ENCODE measurements around the gene CEP170B. TPM values are rescaled to one million over a fixed set of nuclear protein-coding genes. Genes with fewer than 3 reads are reported as not detected.
A peak's percentile ranks its signal among the peaks of the same experiment; 100 is the strongest.

Gene CEP170B
- 100 to 1,000 TPM in 1 of 5 donors, 10 to 100 TPM in 4; 12.7 to 483 (median 46.1) TPM for total RNA-seq
- polyA plus RNA-seq = 10 to 100 TPM in 2 of 3 donors, 1 to 10 TPM in 1; 9.6 to 15.4 (median 13.2) TPM
- long read RNA-seq, donor 1 = 0 reads
- long read RNA-seq, donor 2 = 0 reads
- long read RNA-seq, donor 3 = 0 reads
- long read RNA-seq, donor 4 = 0 reads
- long read RNA-seq, donor 5 = 0 reads
- long read RNA-seq, donor 6, partial matches to known transcripts = 5 of 5 reads
- long read RNA-seq, donor 6, other reads (novel, unspliced or antisense) = 0 of 5 reads
- long read RNA-seq, donor 7, partial matches to known transcripts = 7 of 7 reads
- long read RNA-seq, donor 7, other reads (novel, unspliced or antisense) = 0 of 7 reads
- long read RNA-seq, donor 8, partial matches to known transcripts = 0 of 1 reads
- long read RNA-seq, donor 8, other reads (novel, unspliced or antisense) = 0 of 1 reads
- long read RNA-seq, donor 9 = 0 reads
- long read RNA-seq, donor 10 = 0 reads

GRCh38 chr14:104865081-104865630 is at the start of gene CEP170B:
CEP170B (plus strand) TSS chr14:104865268; CDS start chr14:104868451, 3,183 bp downstream.
- intact Hi-C loops (cut with DNase I; ENCODE audit: low total_unique reads) = no loop called here
- Histone ChIP-seq H3K27me3 (peaks cover 0 to 34% (median 14%) of the 10 kb centered on the region in 3 donors), H3K9me3 (no peaks in the 10 kb centered on the region), H3K4me3 (peak within 1 kb of the TSS; percentile 70 to 90 (median 79)), H3K4me1 (peaks cover 23 to 46% (median 39%) of the 10 kb centered on the region in 4 donors), H3K36me3 (peaks cover 0 to 21% (median 17%) of the 10 kb centered on the region in 4 donors), H3K27ac (peak within 1 kb of the TSS; percentile 89 to 98 (median 94))
- WGBS, 5 donors = 0 to 1% (median 0%) methylated on average over 9 to 86 of the region's 88 CpGs; no CpG with 5 or more reads in 1 of the 5 donors
- TF ChIP-seq EP300 (IDR thresholded peaks at IDR 0.05) = no peak
- no peak for TF ChIP-seq CTCF (IDR thresholded peaks at IDR 0.05)
- no peak for TF ChIP-seq POLR2AphosphoS5 (IDR thresholded peaks at IDR 0.05)
- no peak for TF ChIP-seq POLR2A (IDR thresholded peaks at IDR 0.05)
- DNase-seq = peak; percentile 68 to 80

- Histone ChIP-seq H3K4me1 (peaks cover 27 to 47% (median 46%) of the 10 kb centered on the region in 4 donors), H3K27me3 (no peaks in the 10 kb centered on the region), H3K4me3 (peak overlapping the region; percentile 73 to 93 (median 86)), H3K36me3 (peaks cover 0 to 5% (median 1%) of the 10 kb centered on the region in 4 donors), H3K9me3 (no peaks in the 10 kb centered on the region), H3K27ac (peak overlapping the region; percentile 93 to 100 (median 95))
- no peak for DNase-seq
- no peak for TF ChIP-seq POLR2AphosphoS5 (IDR thresholded peaks at IDR 0.05)
- no peak for TF ChIP-seq EP300 (IDR thresholded peaks at IDR 0.05)
- no peak for TF ChIP-seq POLR2A (IDR thresholded peaks at IDR 0.05)
- TF ChIP-seq CTCF (IDR thresholded peaks at IDR 0.05) = no peak
- 0 to 3% (median 1%) methylated on average over 1 to 8 of the region's 8 CpGs for WGBS, 5 donors
- intact Hi-C loops (cut with DNase I; ENCODE audit: low total_unique reads) = no loop called here
These were observed 48.5 kb upstream of the CEP170B start for GRCh38 chr14:104816616-104816884.

- peak in 1 of 2 donors; percentile 10 for DNase-seq
- TF ChIP-seq POLR2A (IDR thresholded peaks at IDR 0.05) (no peak), CTCF (IDR thresholded peaks at IDR 0.05) (no peak), POLR2AphosphoS5 (IDR thresholded peaks at IDR 0.05) (no peak), EP300 (IDR thresholded peaks at IDR 0.05) (no peak)
These were observed 46.9 kb upstream of the CEP170B start for GRCh38 chr14:104817930-104818713.

GRCh38 chr14:104818714-104819161 is 46.3 kb upstream of the CEP170B start:
- intact Hi-C loops (cut with DNase I; ENCODE audit: low total_unique reads) = no loop called here
- no peak for TF ChIP-seq CTCF (IDR thresholded peaks at IDR 0.05)
- no peak for TF ChIP-seq POLR2A (IDR thresholded peaks at IDR 0.05)
- TF ChIP-seq EP300 (IDR thresholded peaks at IDR 0.05) = no peak
- TF ChIP-seq POLR2AphosphoS5 (IDR thresholded peaks at IDR 0.05) = no peak
- 85 to 91% (median 88%) methylated on average over 8 to 9 of the region's 9 CpGs for WGBS, 5 donors

More at GRCh38 chr14:104817930-104818713, 46.9 kb upstream of the CEP170B start:
- no peaks in the 10 kb centered on the region for H3K27me3 ChIP-seq
- no peak overlapping the region for H3K27ac ChIP-seq
- peaks cover 27 to 47% (median 46%) of the 10 kb centered on the region in 4 donors for H3K4me1 ChIP-seq
- 83 to 95% (median 92%) methylated on average over 6 to 8 of the region's 8 CpGs for WGBS, 5 donors
- no peaks in the 10 kb centered on the region for H3K9me3 ChIP-seq
- intact Hi-C loops (cut with DNase I; ENCODE audit: low total_unique reads) = no loop called here
- H3K36me3 ChIP-seq = peaks cover 0 to 5% (median 1%) of the 10 kb centered on the region in 4 donors
- H3K4me3 ChIP-seq = no peak overlapping the region

More at GRCh38 chr14:104818714-104819161, 46.3 kb upstream of the CEP170B start:
- Histone ChIP-seq H3K4me1 (peaks cover 27 to 47% (median 44%) of the 10 kb centered on the region in 4 donors), H3K27ac (no peak overlapping the region), H3K4me3 (no peak overlapping the region), H3K9me3 (no peaks in the 10 kb centered on the region), H3K36me3 (peaks cover 0 to 5% (median 1%) of the 10 kb centered on the region in 4 donors), H3K27me3 (no peaks in the 10 kb centered on the region)
- peak in 1 of 2 donors; percentile 20 for DNase-seq
